GM21786 (cell line): ENCODE measurements around the gene DNASE2.
"Not testable (repeated sequence)": the region's sequence is repeated elsewhere in the genome, so short reads cannot be mapped to it uniquely, and the experiment has no call there.

Experiments
- ATAC-seq: cut with Tn5 transposase; IDR thresholded peaks from one replicate; pipeline ENCODE4 v1.9.1; 2021; ENCODE audit not compliant: unreplicated experiment

Gene DNASE2, protein sequence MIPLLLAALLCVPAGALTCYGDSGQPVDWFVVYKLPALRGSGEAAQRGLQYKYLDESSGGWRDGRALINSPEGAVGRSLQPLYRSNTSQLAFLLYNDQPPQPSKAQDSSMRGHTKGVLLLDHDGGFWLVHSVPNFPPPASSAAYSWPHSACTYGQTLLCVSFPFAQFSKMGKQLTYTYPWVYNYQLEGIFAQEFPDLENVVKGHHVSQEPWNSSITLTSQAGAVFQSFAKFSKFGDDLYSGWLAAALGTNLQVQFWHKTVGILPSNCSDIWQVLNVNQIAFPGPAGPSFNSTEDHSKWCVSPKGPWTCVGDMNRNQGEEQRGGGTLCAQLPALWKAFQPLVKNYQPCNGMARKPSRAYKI

DNA sequence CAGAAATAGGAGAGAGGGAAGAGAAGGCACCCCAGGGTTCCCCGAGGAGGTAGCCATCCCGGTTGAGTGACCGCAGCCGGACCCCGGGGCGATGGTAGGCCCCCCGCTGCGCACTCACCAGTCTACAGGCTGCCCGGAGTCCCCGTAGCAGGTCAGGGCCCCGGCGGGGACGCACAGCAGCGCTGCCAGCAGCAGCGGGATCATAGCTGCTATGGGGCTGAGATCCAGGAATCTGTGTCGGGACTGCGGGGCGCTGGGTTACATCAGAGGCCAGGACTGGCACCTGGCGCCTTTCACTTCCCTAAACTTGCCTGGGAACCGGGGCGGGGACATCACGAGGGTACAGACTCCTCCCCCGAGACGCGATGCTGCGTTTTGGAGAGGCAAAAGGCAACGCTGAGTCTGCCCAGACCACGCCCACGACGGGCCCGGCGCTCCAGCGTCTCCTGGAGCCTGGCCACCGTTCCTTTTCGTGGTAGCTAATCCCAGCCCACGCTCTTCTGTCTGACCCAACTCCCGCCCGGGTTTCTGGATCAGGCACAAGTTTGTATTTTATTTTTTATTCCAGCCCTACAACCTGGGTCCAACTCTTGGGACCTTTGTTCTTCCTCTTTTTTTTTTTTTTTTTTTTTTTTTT is at the start of gene DNASE2:
DNASE2 (minus strand) TSS at position 278 of the 637 bp plus-strand sequence; CDS start at position 204, 74 bp downstream.
- peak; percentile 70 for ATAC-seq

- ATAC-seq: no peak
Observed at GRCh38 chr19:12930002-12930645, 48.9 kb upstream of the DNASE2 start.

DNA sequence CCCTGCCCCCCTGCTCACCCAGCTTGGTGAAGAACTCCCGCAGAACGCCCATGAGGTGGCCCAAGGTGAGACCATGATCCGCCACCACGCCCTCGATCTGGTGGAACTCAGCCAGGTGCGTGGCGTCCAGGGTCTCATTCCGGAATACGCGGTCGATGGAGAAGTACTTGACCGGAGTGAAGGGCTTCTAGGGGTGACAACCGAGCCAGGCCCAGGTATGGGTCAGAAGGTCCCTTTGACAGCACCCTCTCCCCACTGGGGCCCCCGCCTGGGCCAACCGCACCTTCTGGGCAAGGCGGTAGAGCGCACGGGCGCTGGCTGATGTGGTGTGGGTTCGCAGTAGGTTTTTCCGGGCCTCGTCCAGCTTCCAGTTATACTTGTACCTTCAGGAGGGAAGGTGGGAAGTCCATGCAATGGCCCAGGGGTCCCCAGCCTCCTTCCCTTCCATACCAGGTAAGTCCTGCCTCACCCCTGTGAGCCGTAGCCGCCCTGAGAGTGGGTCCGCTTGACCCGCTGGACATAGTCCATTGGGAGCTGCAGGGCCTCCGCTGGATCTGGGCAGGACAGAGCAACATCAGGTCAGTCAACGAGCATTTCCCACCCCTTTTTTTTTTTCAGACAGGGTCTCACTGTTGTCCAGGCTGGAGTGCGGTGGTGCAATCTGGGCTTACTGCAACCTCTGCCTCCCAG is 43.5 kb upstream of the DNASE2 start:
- no peak for ATAC-seq

- no peak for ATAC-seq
Observed at GRCh38 chr19:12922959-12923358, 41.7 kb upstream of the DNASE2 start.

DNA sequence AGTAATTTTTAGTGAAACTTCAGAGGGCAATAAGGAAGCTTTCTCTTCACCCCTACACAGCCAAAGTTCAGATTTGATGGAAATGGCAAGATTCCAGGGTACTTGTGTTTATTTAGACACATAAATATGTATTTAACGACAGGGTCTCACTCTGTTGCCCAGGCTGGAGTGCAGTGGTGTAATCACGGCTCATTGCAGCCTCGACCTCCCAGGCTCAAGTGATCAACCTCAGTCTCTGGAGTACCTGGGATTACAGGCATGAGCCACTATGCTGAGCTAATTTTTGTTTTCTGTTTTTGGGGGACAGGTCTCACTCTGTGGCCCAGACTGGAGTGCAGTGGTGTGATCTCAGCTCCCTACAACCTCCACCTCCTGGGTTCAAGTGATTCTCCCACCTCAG is 39.8 kb upstream of the DNASE2 start:
- ATAC-seq: no peak

DNA sequence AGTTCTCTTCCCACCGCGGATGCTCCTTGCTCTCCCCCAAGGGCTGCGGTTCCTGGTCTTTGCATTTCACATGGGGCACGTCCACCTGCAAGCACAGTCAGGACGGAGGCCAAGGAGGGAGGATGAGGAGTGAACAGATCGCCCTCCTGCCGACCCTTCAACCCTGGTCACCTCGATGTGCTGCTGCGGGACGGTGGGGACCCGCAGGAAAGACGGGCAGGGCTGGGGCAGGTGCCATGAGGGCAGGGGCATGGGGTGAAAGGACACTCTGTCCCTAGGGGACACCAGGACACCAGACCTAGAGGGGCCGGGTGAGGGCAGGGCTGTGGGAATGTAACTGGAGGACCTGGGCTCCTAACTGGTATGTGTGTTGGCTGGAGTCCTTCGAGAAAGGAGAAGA is 37.0 kb upstream of the DNASE2 start:
- ATAC-seq: no peak

- ATAC-seq: not testable (repeated sequence)
Observed at GRCh38 chr19:12915860-12916259, 34.6 kb upstream of the DNASE2 start.

GRCh38 chr19:12913851-12914690 is 32.8 kb upstream of the DNASE2 start:
- no peak for ATAC-seq

GRCh38 chr19:12913011-12913561 is 31.8 kb upstream of the DNASE2 start:
- no peak for ATAC-seq

- no peak for ATAC-seq
Observed at GRCh38 chr19:12912571-12912970, 31.3 kb upstream of the DNASE2 start.

GRCh38 chr19:12907166-12907565 is 25.9 kb upstream of the DNASE2 start:
- ATAC-seq: no peak

- peak; percentile 84 for ATAC-seq
Observed at GRCh38 chr19:12899891-12900518, 18.8 kb upstream of the DNASE2 start.

DNA sequence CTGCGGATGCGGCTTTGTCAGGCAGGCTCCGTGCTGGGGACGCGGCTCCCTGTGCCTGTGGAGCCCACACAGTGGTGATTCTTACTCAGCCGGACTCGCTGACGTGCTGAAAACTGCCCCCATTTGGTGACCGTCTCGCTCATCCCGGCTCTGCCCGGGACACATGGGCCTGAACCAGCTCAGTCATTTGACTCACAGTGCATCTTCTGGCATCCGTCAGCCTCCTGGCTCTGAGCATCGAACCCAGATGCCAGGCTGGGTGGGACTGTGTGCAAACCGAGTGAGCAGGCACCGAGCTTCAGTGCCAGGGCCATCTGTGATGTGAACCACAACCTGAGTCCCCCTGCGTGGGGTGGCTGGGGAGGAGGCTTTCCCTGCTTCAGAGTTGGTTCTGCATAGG is 15.2 kb upstream of the DNASE2 start:
- ATAC-seq: no peak

- no peak for ATAC-seq
Observed at GRCh38 chr19:12893582-12893981, 12.3 kb upstream of the DNASE2 start.

DNA sequence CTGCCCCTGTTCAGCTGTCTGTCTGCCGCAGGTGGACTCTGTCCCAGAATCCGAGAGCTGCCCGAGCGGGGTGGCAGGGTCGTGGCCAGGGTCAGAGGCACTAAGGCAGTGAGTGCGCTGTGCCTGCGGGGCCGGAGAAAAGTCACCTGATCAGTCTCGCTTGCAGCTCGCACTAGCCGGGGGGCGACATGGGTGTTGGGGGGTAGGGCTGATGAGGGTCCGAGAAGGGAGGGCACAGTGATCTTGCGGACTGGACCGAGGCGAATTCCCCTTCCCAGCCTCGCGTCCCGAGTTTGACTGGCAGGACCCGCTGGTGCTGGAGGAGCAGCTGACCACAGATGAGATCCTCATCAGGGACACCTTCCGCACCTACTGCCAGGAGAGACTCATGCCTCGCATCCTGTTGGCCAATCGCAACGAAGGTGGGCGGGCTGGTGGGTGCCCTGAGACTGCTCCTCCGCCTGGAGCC is 10.3 kb upstream of the DNASE2 start:
- ATAC-seq: no peak

DNA sequence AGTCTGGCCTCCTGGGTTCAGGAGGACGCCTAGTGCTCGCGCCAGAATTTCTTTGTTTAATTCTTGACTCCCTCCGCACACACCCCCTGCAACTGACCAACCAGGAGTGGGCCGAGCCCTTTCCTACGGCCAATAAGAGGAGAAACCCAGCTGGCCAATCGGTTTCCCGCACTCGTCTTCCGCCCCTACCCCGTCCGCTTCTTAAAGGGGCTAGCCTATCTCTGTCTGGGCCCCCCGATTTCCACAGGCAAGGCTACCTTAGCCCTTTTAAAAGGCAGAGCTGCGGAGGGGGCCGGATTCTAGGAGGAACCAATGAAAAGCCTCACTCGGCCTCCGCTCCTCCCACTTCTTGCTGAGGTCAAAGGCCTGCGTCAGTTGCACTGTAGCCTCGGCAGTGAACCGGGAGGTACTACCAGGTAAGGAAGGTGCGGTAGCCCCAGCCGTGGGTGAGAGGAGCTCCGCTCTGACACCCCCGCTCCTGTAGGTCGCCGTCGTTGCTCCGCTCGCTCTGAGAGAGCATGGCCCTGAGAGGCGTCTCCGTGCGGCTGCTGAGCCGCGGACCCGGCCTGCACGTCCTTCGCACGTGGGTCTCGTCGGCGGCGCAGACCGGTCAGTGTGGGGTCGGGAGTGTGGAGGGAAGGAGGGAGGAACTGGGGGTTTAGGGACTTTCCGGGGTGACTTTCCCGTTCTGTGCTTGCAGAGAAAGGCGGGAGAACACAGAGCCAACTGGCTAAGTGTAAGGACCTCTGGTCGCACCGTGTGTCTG is 9.7 kb upstream of the DNASE2 start, which contains the start of gene GCDH:
GCDH (plus strand) TSS at position 374 of the 766 bp plus-strand sequence; CDS start at position 519, 145 bp downstream.
- peak; percentile 95 for ATAC-seq

DNA sequence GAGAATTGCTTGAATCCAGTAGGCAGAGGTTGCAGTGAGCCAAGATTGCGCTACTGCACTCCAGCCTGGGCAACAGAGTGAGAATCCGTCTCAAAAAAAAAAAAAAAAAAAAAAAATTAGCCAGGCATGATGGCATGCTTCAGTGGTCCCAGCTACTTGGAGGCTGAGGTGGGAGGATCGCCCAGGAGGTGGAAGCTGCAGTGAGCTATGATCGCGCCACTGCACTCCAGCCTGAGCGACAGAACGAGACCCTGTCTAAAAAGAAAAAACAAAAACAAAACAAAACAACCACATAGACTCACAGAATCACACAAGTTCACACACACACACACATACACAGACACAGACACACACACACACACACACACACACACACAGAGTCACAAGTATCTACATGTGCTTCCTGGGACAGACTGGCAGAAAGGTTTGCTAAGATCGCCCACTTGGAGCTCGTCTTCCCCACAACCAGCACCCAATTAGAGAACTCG is 9.1 kb upstream of the DNASE2 start:
- not testable (repeated sequence) for ATAC-seq

- no peak for ATAC-seq
Observed at GRCh38 chr19:12888006-12888603, 6.9 kb upstream of the DNASE2 start.
